Neural progenitor cell (in vitro differentiated cells): Measurements from ENCODE around the gene ZNF343. TPM values are rescaled to one million over a fixed set of nuclear protein-coding genes. Genes with fewer than 3 reads are reported as not detected.
A peak's percentile ranks its signal among the peaks of the same experiment; 100 is the strongest.
"Not testable (repeated sequence)": the region's sequence is repeated elsewhere in the genome, so short reads cannot be mapped to it uniquely, and the experiment has no call there.

Experiments used
- DNase-seq: peaks from one replicate; pipeline ENCODE4 v3.0.0-alpha.2; 2016; ENCODE audit warnings: low spot score
- H2AFZ ChIP-seq: fragments of 200-600 bp; sonication (generic); replicated peaks from 2 replicates; pipeline ENCODE4 v1.6.1; 2016; ENCODE audit warnings: antibody characterized with exemption
- H3F3A ChIP-seq: fragments of 200-600 bp; sonication (generic); 2 replicates; pipeline ENCODE4 v1.6.1; 2016; ENCODE audit warnings: antibody characterized with exemption, low read depth
- H3K27ac ChIP-seq: fragments of 200-600 bp; sonication (generic); 2 replicates; pipeline ENCODE4 v1.5.1; 2016; ENCODE audit warnings: mild to moderate bottlenecking
- H3K27me3 ChIP-seq: fragments of 200-600 bp; sonication (generic); 2 replicates; pipeline ENCODE4 v1.6.1; 2016; ENCODE audit warnings: mild to moderate bottlenecking, moderate library complexity
- H3K36me3 ChIP-seq: fragments of 200-600 bp; sonication (generic); 2 replicates; pipeline ENCODE4 v1.5.1; 2016
- H3K4me1 ChIP-seq: fragments of 200-600 bp; sonication (generic); 2 replicates; pipeline ENCODE4 v1.6.1; 2016; ENCODE audit warnings: mixed run types
- H3K4me2 ChIP-seq: fragments of 200-600 bp; sonication (generic); 2 replicates; pipeline ENCODE4 v1.6.1; 2016
- H3K4me3 ChIP-seq: fragments of 200-600 bp; sonication (generic); 2 replicates; pipeline ENCODE4 v1.5.1; 2016
- H3K79me2 ChIP-seq: fragments of 200-600 bp; sonication (generic); 2 replicates; pipeline ENCODE4 v1.6.1; 2016; ENCODE audit warnings: low read depth
- H3K9ac ChIP-seq: fragments of 200-600 bp; sonication (generic); 2 replicates; pipeline ENCODE4 v1.6.1; 2016
- H3K9me3 ChIP-seq: fragments of 200-600 bp; sonication (generic); 2 replicates; pipeline ENCODE4 v1.5.1; 2016; ENCODE audit warnings: low read depth
- H4K20me1 ChIP-seq: fragments of 200-600 bp; sonication (generic); 2 replicates; pipeline ENCODE4 v1.6.1; 2016; ENCODE audit warnings: low read depth
- H3K27ac Mint-ChIP-seq: 3 replicates; pipeline ENCODE4 v1.8.0; 2021; ENCODE audit warnings: mixed read lengths
- H3K27me3 Mint-ChIP-seq: 2 replicates; pipeline ENCODE4 v1.8.0; 2022; ENCODE audit warnings: low read depth, mild to moderate bottlenecking, inconsistent platforms, moderate library complexity, mixed read lengths; ENCODE audit not compliant: insufficient read depth
- H3K36me3 Mint-ChIP-seq: 3 replicates; pipeline ENCODE4 v1.8.0; 2021; ENCODE audit warnings: mixed read lengths
- H3K4me1 Mint-ChIP-seq: 3 replicates; pipeline ENCODE4 v1.8.0; 2021; ENCODE audit warnings: mixed read lengths
- H3K4me3 Mint-ChIP-seq: 3 replicates; pipeline ENCODE4 v1.8.0; 2021; ENCODE audit warnings: mild to moderate bottlenecking, moderate library complexity, mixed read lengths
- H3K9me3 Mint-ChIP-seq: 3 replicates; pipeline ENCODE4 v1.8.0; 2020; ENCODE audit warnings: mixed read lengths
- EZH2 ChIP-seq: fragments of 200-600 bp; sonication (generic); IDR thresholded peaks from 2 replicates; pipeline ENCODE4 v1.6.1; 2017; ENCODE audit warnings: antibody characterized with exemption, mild to moderate bottlenecking, moderate library complexity
- EZH2phosphoT487 ChIP-seq: fragments of 200-600 bp; sonication (generic); IDR thresholded peaks from 2 replicates; pipeline ENCODE4 v1.6.1; 2017; ENCODE audit warnings: antibody characterized with exemption
- total RNA-seq: library from RNA; depleted of rRNA; stranded (reverse); fragments of >200 nt; gene quantifications from 2 replicates; pipeline ENCODE4 v1.2.3, GENCODE V29; 2015; ENCODE audit warnings: low replicate concordance
- TF ChIP-seq, protein P1 (sequence below): fragments of 200-600 bp; sonication (generic); IDR thresholded peaks from 2 replicates; pipeline ENCODE4 v1.5.1; 2017; ENCODE audit warnings: antibody characterized with exemption, mild to moderate bottlenecking

The ZNF343 gene
- total RNA-seq, 1 donor from 2014 or later = 7.4 TPM

DNA sequence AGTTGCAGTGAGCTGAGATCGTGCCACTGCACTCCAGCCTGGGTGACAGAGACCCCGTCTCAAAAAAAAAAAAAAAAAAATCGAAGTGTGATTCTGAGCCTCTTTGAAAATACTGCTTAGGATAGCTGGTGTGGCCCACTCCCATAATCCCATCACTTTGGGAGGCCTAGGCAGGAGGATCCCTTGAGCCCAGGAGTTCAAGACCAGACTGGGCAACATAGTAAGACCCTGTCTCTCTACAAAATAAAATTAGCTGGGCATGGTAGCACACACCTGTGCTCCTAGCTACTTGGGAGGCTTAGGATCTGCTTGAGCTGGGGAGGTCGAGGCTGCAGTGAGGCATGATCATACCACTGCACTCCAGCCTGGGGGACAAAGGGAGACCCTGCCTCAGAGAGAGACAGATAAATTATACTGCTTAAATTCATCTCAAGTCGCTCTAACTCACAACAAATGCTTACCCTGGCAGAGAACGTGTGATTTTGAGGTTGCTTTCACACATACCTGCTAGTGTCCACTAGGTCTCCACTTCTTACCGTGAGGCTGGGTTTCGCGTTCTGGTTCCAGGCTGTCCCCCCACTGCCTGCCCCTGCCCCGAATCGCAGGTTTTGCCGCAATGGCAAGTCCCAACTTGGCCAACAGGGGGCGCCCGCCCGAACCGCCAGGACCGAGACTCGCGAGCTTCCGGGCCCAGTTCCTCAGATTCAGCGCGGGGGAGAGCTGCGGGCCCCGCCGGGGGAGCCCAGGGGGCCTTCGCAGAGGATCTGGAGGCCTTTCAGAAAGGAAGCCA is 15.4 kb upstream of the ZNF343 start:
- Histone ChIP-seq H3F3A (no peaks in the 10 kb centered on the region), H3K27me3 (peaks cover 95% of the 10 kb centered on the region), H3K27ac (no peak overlapping the region), H3K36me3 (no peaks in the 10 kb centered on the region), H3K9ac (no peak overlapping the region), H3K4me3 (peak overlapping the region; percentile 89), H3K4me2 (peak overlapping the region; percentile 93), H3K79me2 (no peaks in the 10 kb centered on the region), H2AFZ (peak overlapping the region; percentile 99), H4K20me1 (no peaks in the 10 kb centered on the region), H3K4me1 (peaks cover 4% of the 10 kb centered on the region), H3K9me3 (no peaks in the 10 kb centered on the region)
- no peaks in the 10 kb centered on the region for H3K36me3 Mint-ChIP-seq
- TF ChIP-seq EZH2phosphoT487 = no peak
- TF ChIP-seq, protein P1, sequence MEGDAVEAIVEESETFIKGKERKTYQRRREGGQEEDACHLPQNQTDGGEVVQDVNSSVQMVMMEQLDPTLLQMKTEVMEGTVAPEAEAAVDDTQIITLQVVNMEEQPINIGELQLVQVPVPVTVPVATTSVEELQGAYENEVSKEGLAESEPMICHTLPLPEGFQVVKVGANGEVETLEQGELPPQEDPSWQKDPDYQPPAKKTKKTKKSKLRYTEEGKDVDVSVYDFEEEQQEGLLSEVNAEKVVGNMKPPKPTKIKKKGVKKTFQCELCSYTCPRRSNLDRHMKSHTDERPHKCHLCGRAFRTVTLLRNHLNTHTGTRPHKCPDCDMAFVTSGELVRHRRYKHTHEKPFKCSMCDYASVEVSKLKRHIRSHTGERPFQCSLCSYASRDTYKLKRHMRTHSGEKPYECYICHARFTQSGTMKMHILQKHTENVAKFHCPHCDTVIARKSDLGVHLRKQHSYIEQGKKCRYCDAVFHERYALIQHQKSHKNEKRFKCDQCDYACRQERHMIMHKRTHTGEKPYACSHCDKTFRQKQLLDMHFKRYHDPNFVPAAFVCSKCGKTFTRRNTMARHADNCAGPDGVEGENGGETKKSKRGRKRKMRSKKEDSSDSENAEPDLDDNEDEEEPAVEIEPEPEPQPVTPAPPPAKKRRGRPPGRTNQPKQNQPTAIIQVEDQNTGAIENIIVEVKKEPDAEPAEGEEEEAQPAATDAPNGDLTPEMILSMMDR = peak; percentile 98
- no peak for TF ChIP-seq EZH2
- H3K4me1 Mint-ChIP-seq = peaks cover 10% of the 10 kb centered on the region
- peak overlapping the region; percentile 92 for H3K4me3 Mint-ChIP-seq
- H3K9me3 Mint-ChIP-seq = no peaks in the 10 kb centered on the region
- H3K27ac Mint-ChIP-seq = peak overlapping the region; percentile 63
- peak; percentile 89 for DNase-seq
- H3K27me3 Mint-ChIP-seq = peaks cover 13% of the 10 kb centered on the region

DNA sequence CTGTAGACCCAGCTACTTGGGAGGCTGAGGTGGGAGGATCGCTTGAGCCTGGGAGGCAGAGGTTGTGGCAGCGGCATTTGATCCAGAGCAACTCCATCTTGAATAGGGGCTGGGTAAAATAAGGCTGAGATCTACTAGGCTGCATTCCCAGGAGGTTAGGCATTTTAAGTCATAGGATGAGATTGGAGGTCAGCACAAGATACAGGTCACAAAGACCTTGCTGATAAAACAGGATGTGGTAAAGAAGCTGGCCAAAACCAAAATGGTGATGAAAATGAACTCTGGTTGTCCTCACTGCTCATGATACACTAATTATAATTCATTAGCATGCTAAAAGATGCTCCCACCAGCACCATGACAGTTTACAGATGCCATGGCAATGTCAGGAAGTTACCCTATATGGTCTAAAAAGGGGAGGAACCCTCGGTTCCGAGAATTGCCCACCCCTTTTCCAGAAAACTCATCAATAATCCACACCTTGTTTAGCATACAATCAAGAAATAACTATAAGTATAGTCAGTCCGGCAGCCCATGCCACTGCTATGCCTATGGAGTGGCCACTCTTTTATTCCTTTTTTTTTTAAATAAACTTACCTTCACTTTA is 14.2 kb upstream of the ZNF343 start:
- H3K27ac Mint-ChIP-seq, H4K20me1 ChIP-seq, H3K36me3 ChIP-seq, H2AFZ ChIP-seq, H3K4me1 ChIP-seq, H3K9ac ChIP-seq, H3F3A ChIP-seq, H3K4me3 ChIP-seq, H3K79me2 ChIP-seq, H3K27ac ChIP-seq, H3K4me2 ChIP-seq, H3K9me3 Mint-ChIP-seq, H3K36me3 Mint-ChIP-seq, H3K9me3 ChIP-seq, DNase-seq: not testable (repeated sequence)
- H3K4me1 Mint-ChIP-seq = peaks cover 10% of the 10 kb centered on the region
- H3K27me3 Mint-ChIP-seq = peaks cover 13% of the 10 kb centered on the region
- H3K4me3 Mint-ChIP-seq = peak overlapping the region; percentile 40
- peaks cover 95% of the 10 kb centered on the region for H3K27me3 ChIP-seq

DNA sequence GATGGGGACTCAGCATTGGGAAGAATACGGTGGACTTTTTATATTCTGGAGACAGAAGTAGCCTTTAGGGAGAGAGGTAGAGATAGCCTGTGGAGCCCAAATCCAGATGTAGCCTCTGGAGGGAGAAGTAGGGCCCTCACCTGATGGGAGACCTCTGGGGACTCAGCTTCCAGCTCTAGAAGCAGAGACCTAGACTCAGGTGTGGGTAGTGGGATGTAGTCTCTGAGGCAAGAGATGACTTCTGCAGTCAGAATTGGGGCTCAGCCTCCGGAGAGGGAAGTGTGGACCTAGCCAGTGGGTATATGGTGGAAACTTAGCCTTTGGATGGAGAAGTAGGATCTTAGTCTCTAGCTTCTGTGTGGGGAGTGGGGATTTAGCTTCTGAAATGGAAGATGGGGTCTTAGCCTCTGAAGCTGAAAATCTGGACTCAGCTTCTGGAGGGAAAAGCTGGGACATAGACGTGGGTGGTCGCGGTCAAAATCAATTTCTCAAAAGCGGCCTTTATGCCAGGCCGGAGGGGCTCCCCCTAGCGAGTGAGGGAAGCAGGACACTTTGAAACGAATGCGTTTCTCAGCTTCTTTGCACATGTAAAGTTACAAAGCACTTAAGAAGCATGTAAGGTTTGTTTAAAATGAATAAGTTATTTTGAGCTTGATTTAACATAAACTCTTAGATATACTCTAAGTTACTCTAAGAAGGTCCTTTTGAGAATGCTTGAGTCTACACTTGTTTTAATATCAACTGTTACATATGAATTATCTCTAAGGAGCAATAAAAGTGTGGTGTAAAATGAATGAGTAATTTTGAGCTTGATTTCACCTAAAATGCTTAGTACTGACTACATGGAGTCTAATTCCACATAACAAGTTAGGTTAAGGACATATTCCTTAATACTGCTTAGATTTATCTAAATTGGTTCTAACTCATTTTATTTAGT is 12.9 kb upstream of the ZNF343 start:
- no peaks in the 10 kb centered on the region for H3K79me2 ChIP-seq
- peaks cover 10% of the 10 kb centered on the region for H3K4me1 Mint-ChIP-seq
- peaks cover 95% of the 10 kb centered on the region for H3K27me3 ChIP-seq
- TF ChIP-seq, protein P1 = peak; percentile 89
- TF ChIP-seq EZH2phosphoT487 (peak; percentile 27), EZH2 (no peak)
- H3K9me3 ChIP-seq = no peaks in the 10 kb centered on the region
- H3K27ac Mint-ChIP-seq = no peak overlapping the region
- no peaks in the 10 kb centered on the region for H4K20me1 ChIP-seq
- no peaks in the 10 kb centered on the region for H3K4me1 ChIP-seq
- H3K36me3 Mint-ChIP-seq = no peaks in the 10 kb centered on the region
- peaks cover 13% of the 10 kb centered on the region for H3K27me3 Mint-ChIP-seq
- H3K36me3 ChIP-seq = no peaks in the 10 kb centered on the region
- no peak overlapping the region for H2AFZ ChIP-seq
- H3K27ac ChIP-seq = no peak overlapping the region
- H3K9me3 Mint-ChIP-seq = no peaks in the 10 kb centered on the region
- no peaks in the 10 kb centered on the region for H3F3A ChIP-seq
- H3K4me3 Mint-ChIP-seq = no peak overlapping the region
- H3K4me3 ChIP-seq = no peak overlapping the region
- H3K9ac ChIP-seq = no peak overlapping the region
- DNase-seq = peak; percentile 66
- H3K4me2 ChIP-seq = no peak overlapping the region
